Measurements from ENCODE around the gene DRD1.

Gene DRD1

GRCh38 chr5:175467983-175468690, 24.2 kb upstream of the DRD1 start:
- Histone ChIP-seq H3K9me3 (no peaks in the 10 kb centered on the region), H3K27ac (no peak overlapping the region), H3K4me3 (ENCODE audit: low read depth in 1 of 2, low read length in 1 of 2) (no peak overlapping the region), H3K4me1 (ENCODE audit: control insufficient read depth in 1 of 2, insufficient read depth in 1 of 2, low read depth in 1 of 2, low read length in 1 of 2) (peaks cover 3 to 10% of the 10 kb centered on the region in 2 experiments), H3K27me3 (peaks cover 84% of the 10 kb centered on the region), H3K36me3 (no peaks in the 10 kb centered on the region)
- no peak for TF ChIP-seq CTCF (IDR thresholded peaks at IDR 0.05)

GRCh38 chr5:175466700-175467318, 22.8 kb upstream of the DRD1 start:
- H3K4me1 ChIP-seq (ENCODE audit: control insufficient read depth in 1 of 2, insufficient read depth in 1 of 2, low read depth in 1 of 2, low read length in 1 of 2), result peaks cover 3 to 10% of the 10 kb centered on the region in 2 experiments
- H3K27ac ChIP-seq, result no peak overlapping the region
- peaks cover 84% of the 10 kb centered on the region for H3K27me3 ChIP-seq

GRCh38 chr5:175465282-175465681, 21.3 kb upstream of the DRD1 start:
- no peaks in the 10 kb centered on the region for H3K36me3 ChIP-seq
- no peak overlapping the region for H3K4me3 ChIP-seq (ENCODE audit: low read depth in 1 of 2, low read length in 1 of 2)
- H3K27me3 ChIP-seq, result peaks cover 68% of the 10 kb centered on the region
- no peak for TF ChIP-seq CTCF (IDR thresholded peaks at IDR 0.05)
- peaks cover 3 to 10% of the 10 kb centered on the region in 2 experiments for H3K4me1 ChIP-seq (ENCODE audit: control insufficient read depth in 1 of 2, insufficient read depth in 1 of 2, low read depth in 1 of 2, low read length in 1 of 2)
- no peak overlapping the region for H3K27ac ChIP-seq
- H3K9me3 ChIP-seq, result no peaks in the 10 kb centered on the region

More at GRCh38 chr5:175466700-175467318, 22.8 kb upstream of the DRD1 start:
- H3K4me3 ChIP-seq (ENCODE audit: low read depth in 1 of 2, low read length in 1 of 2), result no peak overlapping the region
- TF ChIP-seq CTCF (IDR thresholded peaks at IDR 0.05), result no peak
- H3K9me3 ChIP-seq, result no peaks in the 10 kb centered on the region
- no peaks in the 10 kb centered on the region for H3K36me3 ChIP-seq

- H3K36me3 ChIP-seq, result no peaks in the 10 kb centered on the region
- H3K27ac ChIP-seq, result no peak overlapping the region
Measured at GRCh38 chr5:175464942-175465233, 20.9 kb upstream of the DRD1 start.

More at GRCh38 chr5:175464942-175465233, 20.9 kb upstream of the DRD1 start:
- no peak for TF ChIP-seq CTCF (IDR thresholded peaks at IDR 0.05)
- Histone ChIP-seq H3K4me1 (ENCODE audit: control insufficient read depth in 1 of 2, insufficient read depth in 1 of 2, low read depth in 1 of 2, low read length in 1 of 2) (peaks cover 3 to 10% of the 10 kb centered on the region in 2 experiments), H3K27me3 (peaks cover 68% of the 10 kb centered on the region), H3K9me3 (no peaks in the 10 kb centered on the region), H3K4me3 (ENCODE audit: low read depth in 1 of 2, low read length in 1 of 2) (no peak overlapping the region)

Data from neutrophil (primary cell).